HG02973 (cell line): Measurements from ENCODE around the gene PLEK.
A peak's percentile ranks its signal among the peaks of the same experiment; 100 is the strongest.
"Not testable (repeated sequence)": the region's sequence is repeated elsewhere in the genome, so short reads cannot be mapped to it uniquely, and the experiment has no call there.

Experiments
- ATAC-seq: cut with Tn5 transposase; IDR thresholded peaks from one replicate; pipeline ENCODE4 v1.9.1; 2021; ENCODE audit warnings: moderate library complexity; ENCODE audit not compliant: unreplicated experiment

PLEK gene

DNA sequence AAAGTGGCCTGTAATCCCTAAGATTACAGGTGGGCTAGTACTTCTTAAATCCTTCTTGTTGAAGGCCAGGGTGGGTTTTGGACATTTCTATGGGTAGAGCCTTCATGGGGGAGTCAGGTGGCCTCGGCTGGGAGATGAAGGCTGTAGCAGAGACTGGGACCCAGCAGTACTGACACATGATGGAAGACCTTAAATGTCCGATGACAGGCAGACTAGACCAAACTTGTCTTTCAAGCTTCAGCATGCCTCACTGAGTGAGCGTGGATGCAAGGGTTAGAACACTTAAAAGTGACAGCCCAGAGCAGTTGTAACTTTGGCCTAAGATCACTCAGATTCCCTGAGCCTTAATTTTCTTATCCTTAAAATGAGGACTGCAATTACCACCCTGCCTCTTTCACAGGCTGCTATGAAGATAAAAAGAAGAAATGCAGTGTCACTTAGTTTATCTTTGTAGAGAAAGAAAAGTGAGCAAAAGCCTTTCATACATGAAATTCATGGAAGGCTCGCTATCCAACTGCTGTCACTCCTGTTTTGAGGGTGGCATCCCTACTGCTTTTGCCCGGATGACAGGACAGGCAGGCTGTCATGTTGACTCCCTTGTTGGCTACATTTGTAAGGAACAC, 19.5 kb downstream of the PLEK start:
- ATAC-seq, result no peak

DNA sequence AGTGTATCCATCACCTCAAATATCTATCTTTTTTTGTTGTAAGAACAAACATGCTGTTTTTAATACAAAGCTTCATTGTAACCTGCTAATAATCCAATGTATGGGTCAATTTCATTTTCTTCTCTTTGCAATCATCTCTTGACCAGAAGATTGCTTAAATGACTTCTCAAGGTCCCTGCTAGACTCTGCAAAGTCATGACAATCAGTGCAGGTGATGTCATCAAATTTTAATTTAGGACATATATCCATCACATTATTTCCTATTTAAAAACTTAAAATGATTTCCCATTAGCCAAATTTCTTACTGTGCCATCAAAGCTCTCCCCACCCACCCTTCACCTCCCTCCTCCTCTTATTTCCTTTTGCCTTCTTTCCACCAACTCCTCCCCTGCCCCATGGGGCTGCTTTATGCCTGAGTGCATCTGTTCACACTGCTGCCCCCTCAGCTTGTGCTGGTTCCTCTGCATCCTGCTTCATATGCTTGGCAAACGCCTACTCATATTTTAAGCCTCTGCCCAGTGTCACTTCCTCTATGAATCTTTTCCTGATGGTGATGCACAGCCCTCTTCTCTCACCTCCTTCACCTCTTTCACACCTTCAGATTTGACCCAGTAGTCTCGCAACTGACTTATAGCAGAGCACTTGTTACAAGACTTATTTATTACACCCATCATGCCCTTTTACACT, 20.3 kb downstream of the PLEK start:
- ATAC-seq, result peak; percentile 35

DNA sequence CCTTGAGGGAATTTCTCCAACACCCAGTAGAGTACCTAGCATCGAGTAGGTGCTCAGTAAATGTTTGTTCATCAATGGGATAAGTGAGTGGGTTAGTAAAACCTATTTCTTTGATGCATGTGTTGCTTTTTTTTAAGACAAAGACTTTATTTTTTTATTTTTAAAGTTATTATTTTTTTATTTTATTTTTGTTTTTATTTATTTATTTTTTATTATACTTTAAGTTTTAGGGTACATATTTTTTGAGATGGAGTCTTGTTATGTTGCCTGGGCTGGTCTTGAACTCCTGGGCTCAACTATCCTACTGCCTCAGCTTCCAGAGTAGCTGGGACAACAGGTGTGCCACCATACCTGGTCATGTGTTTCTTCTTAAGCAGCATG, 20.8 kb downstream of the PLEK start:
- no peak for ATAC-seq

DNA sequence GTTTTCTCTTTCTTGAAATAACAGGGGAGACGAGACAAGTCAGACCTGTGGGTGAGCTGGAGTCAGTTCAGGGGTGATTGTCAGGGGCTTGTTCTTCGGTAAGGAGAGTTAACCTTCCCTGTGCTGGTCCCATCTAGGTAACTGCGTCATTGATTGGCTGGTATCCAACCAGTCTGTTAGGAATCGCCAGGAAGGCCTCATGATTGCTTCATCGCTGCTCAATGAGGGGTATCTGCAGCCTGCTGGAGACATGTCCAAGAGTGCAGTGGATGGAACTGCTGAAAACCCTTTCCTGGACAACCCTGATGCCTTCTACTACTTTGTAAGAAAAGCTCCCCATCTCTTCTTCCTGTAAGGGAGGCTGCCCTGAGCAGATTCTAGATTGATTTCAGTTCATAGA, 21.3 kb downstream of the PLEK start:
- no peak for ATAC-seq

DNA sequence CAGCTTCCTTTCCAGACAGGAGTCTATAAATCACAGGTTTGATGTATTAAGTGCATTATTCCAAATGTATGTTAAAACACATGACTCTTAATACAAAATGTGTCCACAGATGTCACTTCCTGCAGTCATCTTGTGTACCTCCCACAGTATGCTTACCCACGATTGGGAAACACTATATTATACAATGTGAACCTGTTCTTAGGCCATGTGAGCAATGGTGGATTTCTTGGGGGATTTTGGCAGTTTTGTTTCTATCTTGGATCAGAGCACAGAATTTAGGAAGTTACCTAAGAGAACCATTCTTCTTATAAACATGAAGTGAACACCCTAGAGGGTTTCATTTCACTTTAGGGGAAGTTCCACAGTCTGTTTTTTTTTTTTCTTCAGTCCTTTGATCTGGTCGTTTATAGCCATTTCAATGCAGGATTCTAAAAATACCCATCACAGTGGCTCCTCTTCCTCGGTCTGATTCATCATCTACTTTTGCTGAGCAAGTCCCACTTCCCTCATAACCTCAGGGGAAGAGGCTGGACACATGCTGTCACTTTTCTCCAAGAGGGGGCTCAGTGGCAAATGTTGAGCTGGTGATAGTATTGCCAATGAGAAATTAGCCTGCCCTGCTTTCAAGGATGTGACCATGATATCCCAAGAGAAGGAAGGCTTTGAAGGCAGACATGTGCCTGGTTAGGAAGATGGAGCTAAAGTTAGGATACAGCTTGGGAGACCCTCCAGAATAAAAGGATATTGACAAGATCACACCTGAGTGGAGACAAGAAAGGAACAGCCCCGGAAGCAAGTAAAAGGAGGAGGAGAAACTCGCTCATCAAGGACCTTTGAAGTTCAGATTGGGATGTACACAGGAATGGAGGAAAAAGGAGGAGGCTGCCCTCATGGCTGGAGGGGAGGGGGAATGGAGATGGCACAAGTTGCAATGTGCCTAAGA, 22.6 kb downstream of the PLEK start:
- ATAC-seq, result peak; percentile 34

DNA sequence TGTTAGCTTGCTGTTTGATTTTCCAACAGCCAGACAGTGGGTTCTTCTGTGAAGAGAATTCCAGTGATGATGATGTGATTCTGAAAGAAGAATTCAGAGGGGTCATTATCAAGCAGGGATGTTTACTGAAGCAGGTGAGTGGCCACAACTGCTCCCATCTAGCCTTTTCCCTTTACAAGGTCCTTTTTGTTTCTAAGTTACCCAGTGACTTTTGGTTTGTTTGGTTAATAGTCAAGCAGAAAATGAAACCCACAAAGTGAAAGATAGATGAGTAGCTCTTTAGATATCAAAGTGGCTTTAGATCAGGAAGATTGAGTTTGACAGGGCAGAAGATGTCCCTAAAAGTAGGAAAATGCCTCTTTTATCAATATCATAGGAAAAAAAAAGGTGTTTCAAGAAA, 23.3 kb downstream of the PLEK start:
- ATAC-seq, result peak; percentile 38

DNA sequence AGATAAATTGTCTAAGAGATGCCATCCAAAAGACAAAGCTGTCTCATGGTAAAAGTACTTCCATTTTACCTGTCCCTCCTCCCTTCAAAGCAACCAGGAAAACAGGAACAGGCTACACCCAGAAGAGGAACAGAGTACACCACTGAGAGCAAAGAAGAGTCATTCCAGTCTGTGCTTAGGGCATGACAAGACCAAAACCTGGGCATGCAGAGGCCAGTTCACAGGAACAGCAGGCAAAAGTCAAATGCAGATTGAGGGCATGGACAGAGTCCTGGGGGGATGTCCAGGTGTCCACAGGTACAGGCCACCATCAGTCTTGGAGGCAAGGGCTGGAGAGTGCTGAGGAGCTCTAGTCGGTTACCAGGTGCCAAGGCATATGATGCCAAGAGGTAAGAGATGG, 23.7 kb downstream of the PLEK start:
- ATAC-seq, result no peak

DNA sequence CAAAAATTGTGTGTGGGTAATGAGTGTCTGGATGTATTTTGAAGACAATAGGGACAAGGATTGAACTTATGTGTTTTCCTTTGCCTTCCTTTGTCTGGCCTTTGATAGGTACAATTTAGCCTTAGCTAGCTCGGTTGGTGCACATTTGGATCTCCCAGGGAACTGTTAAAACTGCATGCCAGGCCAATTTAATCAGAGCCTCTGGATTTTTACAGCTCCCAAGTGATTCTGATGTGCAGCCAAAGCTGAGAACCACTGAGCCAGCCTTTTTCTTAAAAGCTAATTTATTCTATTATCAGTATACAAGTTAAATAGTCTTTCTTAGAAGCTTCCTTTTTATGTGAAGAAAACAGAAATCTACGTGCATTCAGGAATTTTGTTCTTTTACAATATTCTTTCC, 25.0 kb downstream of the PLEK start:
- no peak for ATAC-seq

DNA sequence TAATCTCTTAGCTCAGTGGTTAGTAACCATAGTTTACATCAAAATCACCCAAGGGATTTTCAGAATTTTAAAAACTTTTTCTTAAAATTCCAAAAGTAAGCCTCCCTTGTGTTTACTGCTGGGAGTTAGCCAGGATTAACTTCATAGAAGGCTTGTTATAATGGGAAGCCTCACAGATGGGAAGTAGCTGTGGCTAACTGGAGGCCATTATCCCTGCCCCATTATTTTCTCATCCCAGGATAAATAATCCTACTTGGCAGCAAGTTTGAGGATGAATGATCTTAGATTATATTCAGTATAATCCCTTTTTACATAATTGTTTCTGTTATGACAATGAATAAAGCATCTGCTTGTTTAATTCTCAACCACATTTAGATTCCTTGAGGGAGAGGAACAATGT, 25.5 kb downstream of the PLEK start:
- ATAC-seq, result no peak

DNA sequence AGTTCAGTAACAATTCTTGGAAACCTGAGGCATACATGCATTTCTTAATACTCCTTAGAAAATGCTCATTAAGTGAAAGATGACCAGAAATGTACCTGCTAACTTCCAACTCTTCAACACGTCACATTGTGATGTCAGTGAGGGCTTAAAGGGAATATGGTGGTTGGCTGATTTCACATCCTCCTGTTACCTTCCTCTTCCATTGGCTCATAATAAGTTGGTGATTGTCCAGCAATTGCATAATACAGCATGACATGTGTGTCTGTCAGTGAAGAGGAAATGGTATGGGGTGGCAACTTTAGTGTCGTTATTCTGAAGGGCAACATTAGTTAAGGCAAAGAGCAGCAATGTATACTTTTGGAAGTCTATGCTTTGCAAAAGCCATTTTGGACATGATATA, 26.0 kb downstream of the PLEK start:
- no peak for ATAC-seq

DNA sequence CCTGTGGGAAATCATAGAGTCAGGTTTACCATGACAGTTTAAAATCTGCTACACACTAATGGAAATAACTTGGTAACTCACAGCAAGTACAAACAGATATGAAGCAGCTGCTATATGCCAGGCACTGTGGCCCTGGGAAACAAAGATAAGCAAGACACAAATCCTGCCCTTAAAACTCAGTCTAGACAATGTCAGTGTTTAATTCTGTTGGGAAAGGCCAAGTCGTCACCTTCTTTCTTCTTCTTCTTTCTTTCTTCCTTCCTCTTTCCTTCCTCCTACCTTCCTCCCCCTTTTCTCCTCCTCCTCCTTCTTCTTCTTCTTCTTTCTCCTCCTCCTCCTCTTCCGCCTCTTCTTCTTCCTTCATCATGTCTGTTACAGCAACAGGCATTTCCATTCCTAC, 26.8 kb downstream of the PLEK start:
- no peak for ATAC-seq

DNA sequence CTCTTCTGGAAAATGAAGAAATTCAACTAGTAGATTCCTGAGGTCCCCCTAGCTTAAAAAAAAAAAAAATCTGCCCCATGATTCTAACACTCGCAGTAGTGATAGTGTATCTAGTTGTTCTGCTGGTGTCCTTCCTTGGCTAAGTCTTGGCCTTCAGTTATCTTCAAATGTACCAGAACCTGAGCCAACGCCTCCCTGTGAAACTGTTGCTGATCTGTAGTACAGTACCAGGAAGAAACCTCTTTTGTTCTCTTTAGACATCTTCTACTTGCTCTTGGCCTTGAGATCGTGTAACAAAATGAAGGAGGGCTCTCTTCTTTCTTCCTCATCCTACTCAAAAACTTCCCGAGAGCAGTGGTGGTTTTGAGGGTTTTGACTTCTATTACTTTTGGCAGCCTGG, 31.0 kb downstream of the PLEK start:
- ATAC-seq, result no peak

DNA sequence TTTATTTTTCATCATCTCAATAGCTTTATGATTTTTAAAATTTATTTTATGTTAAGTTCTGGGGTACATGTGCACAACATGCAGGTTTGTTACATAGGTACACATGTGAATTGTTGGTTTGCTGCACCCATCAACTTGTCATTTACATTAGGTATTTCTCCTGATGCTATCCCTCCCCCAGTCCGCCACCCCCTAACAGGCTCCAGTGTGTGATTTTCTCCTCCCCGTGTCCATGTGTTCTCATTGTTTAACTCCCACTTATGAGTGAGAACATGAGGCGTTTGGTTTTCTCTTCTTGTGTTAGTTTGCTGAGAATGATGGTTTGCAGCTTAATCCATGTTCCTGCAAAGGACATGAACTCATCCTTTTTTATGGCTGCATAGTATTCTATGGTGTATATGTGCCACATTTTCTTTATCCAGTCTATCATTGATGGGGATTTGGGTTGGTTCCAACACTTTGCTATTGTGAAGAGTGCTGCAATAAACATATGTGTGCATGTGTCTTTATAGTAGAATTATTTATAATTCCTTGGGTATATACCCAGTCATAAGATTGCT, 32.7 kb downstream of the PLEK start:
- not testable (repeated sequence) for ATAC-seq

DNA sequence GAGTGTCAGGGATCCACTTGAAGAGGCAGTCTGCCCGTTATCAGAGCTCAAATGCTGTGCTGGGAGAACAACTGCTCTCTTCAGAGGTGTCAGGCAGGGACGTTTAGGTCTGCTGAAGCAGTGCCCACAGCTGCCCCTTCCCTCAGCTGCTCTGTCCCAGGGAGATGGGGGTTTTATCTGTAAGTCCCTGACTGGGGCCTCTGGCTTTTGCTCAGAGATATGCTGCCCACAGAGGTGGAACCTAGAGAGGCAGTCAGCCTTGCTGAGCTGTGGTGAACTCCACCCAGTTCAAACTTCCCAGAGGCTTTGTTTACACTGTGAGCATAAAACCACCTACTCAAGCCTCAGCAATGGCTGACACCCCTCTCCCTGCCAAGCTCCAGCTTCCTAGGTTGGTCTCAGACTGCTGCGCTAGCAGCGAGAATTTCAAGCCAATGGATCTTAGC, 38.1 kb downstream of the PLEK start:
- ATAC-seq, result peak; percentile 54

DNA sequence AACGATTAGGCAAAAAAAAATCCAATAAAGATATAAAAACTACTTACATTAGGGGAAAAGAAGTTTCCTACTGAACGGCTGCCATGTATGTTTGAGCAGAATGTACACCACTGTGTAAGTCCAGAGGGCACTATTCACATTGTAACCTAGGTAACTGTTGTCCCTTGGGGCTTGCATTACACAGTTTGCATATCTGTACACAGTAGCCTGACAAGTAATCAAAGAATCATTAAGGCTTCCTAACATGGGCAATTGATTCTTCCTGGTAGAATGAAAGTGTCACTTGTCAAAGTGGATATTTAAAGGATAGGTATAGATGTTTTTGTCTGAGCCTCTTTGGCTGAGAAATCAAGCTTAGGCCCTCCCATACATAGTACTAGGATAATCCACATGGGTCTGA, 39.1 kb downstream of the PLEK start:
- no peak for ATAC-seq

DNA sequence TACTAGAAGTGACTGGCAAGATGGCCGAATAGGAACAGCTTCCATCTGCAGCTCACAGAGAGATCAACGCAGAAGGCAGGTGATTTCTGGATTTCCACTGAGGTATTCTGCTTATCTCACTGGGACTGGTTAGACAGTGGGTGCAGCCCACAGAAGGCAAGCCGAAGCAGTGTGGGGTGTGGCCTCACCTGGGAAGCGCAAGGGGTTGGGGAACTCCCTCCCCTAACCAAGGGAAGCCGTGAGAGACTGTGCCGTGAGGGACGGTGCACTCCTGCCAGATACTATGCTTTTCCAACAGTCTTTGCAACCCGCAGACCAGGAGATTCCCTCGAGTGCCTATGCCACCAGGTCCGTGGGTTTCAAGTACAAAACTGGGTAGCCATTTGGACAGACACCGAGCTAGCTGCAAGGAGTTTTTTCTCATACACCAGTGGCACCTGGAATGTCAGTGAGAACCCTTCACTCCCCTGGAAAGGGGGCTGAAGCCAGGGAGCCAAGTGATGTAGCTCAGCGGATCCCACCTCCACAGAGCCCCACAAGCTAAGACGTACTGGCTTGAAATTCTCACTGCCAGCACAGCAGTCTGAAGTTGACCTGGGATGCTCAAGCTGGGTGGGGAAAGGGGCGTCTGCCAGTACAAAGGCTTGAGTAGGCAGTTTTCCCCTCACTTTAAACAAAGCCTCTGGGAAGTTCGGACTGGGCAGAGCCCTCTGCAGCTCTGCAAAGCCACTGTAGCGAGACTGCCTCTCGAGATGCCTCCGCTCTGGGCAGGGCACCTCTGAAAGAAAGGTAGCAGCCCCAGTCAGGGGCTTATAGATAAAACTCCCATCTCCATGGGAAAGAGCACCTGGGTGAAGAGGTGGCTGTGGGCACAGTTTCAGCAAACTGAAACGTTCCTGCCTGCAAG, 40.1 kb downstream of the PLEK start:
- ATAC-seq, result no peak

DNA sequence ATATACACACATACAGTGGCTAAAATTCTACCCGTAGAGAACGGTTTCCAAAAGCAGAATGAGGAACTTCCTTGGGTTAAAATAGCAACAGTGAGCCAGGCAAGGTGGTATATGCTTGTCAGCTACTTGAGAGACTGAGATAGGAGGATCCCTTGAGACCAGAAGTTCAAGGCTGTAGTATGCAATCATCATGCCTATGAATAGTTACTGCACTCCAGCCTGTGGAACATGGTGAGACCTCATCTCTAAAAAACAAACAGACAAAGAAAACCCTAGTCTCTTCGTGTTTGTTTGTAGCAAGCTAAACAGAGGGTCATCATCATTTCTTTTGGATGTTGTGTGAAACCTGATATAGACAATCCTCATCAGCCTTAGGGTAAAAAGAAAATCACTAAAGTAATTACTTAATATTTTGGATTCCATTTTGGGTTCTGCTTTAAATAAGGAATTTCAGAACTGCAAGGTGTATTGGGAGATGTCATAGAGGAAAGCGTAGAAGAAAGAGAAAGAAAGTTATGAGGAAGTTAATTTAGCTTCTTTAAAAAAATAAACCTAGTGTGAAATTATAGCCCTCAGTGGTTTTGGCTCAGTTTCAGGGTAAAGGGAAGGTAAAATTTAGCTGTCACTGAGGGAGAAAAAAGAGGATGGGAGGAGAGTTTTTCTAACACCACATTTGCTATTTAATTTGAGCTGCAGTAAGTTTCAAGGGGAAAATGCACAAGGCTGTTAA, 46.5 kb downstream of the PLEK start:
- peak; percentile 86 for ATAC-seq

DNA sequence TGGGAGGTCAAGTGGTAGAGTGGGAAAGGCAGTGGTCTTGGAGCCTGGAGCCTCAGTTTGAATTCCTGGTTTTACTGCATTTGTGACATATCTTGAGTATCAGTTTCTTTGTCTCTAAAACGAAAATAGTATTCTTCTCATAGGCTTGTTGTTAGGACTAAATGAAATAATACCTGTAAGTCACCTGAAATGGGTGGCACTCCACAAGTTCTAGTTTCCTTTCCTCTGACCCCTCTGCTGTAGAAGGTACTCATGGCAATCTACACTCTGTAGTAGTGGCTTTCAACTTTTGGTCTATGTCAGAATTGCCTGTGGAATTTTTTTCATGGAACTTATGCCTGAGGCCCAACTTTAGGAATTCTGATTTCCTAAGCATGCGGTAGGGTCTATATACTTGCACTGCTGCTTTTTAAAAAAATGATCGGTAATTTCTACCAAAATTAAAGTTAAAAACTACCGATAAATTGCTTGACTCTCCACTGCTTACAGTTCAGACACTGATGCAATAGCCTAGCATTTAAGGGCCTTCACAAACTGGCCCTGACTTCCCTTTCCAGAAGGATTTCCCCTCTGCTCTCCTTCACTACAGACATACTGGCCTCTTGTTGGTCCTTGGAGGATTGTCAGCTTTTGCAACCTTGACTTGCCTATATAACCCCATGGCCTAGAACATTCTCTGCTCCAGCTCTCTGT, 47.2 kb downstream of the PLEK start:
- ATAC-seq, result peak; percentile 28

DNA sequence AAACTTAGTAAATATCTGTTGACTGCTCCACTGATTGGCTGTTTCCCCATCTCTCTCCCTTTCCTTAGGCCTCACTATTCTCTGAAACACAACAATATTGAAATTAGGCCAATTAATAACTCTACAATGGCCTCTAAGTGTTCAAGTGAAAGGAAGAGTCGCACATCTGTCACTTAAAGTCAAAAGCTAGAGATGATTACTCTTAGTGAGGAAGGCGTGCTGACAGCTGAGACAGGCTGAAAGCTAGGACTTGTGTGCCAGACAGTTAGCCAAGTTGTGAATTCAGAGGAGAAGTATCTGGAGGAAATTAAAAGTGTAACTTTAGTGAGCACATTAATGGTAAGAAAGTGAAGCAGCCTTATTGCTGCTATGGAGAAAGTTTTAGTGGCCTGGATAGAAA, 48.4 kb downstream of the PLEK start:
- ATAC-seq, result no peak
